GM12878 (cell line): ENCODE results near the gene MAST4. TPM values are rescaled to one million over a fixed set of nuclear protein-coding genes. Genes with fewer than 3 reads are reported as not detected.

Experiments used
- ATAC-seq: fragments of 200-7000 bp; cut with Tn5 transposase; 3 replicates; pipeline ENCODE4 v1.9.1; 2020; ENCODE audit warnings: mild to moderate bottlenecking, moderate library complexity
- BruUV-seq: library from RNA; stranded (reverse); fragments of 400-500 nt; replicated peaks from 2 replicates; lab custom pipeline; 2021; lab: Mats Ljungman, UMichigan
- CTCF ChIA-PET: fragments of 300-600 bp; sonication (Branson Sonifier 250); formaldehyde crosslinking; extraction: SDS; loops from one replicate; lab custom pipeline; 2021; ENCODE audit warnings: inconsistent platforms; lab: Yijun Ruan, JAX
- POLR2A ChIA-PET: fragments of 350-600 bp; formaldehyde crosslinking; extraction: SDS; loops from one replicate; lab custom pipeline; 2021; ENCODE audit warnings: inconsistent platforms; lab: Charles Lee
- RAD21 ChIA-PET: fragments of 300-600 bp; sonication (Branson Sonifier 250); formaldehyde crosslinking; loops from one replicate; lab custom pipeline; 2023; ENCODE audit warnings: antibody characterized with exemption; ENCODE audit not compliant: unreplicated experiment; lab: Charles Lee
- SMC1A ChIA-PET: fragments of 300-600 bp; sonication (Branson Sonifier 250); formaldehyde crosslinking; loops from one replicate; lab custom pipeline; 2023; ENCODE audit not compliant: unreplicated experiment, uncharacterized antibody; lab: Charles Lee
- DNase-seq: peaks from one replicate; pipeline ENCODE4 v3.0.0-alpha.2; 2011; ENCODE audit warnings: low read depth, low spot score
- FAIRE-seq: peaks from 3 replicates; lab custom pipeline; 2011; peaks lifted over from hg19 to GRCh38; lab: Jason Lieb, UNC
- H2AFZ ChIP-seq: 2 replicates; pipeline ENCODE4 v1.6.0; 2011; ENCODE audit warnings: low read depth, low read length, control low read depth; ENCODE audit not compliant: control insufficient read depth
- H3K27ac ChIP-seq: 2 replicates; pipeline ENCODE4 v1.5.1; 2011; ENCODE audit warnings: control low read depth; ENCODE audit not compliant: control insufficient read depth, insufficient read depth
- H3K27me3 ChIP-seq, 2 experiments: replicated peaks in 1 of 2; 2 replicates each; pipeline versions ENCODE4 v1.6.0 to v1.6.1; 2011; ENCODE audit warnings: low read length in 1 of 2; ENCODE audit not compliant: control insufficient read depth in 2 of 2, insufficient read depth in 2 of 2
- H3K36me3 ChIP-seq, 2 experiments: 2 replicates each; pipeline ENCODE4 v1.5.1; 2011; ENCODE audit warnings: low read length in 1 of 2; ENCODE audit not compliant: control insufficient read depth in 2 of 2, insufficient read depth in 2 of 2
- H3K4me1 ChIP-seq: 2 replicates; pipeline ENCODE4 v1.6.1; 2011; ENCODE audit warnings: mild to moderate bottlenecking, low read length, moderate library complexity, mixed read lengths; ENCODE audit not compliant: control insufficient read depth, insufficient read depth
- H3K4me2 ChIP-seq: 2 replicates; pipeline ENCODE4 v1.6.0; 2011; ENCODE audit warnings: control low read depth; ENCODE audit not compliant: control insufficient read depth, insufficient read depth
- H3K4me3 ChIP-seq: fragments of 200-600 bp; sonication (generic); 2 replicates; pipeline ENCODE4 v1.5.1; 2016
- H3K79me2 ChIP-seq: 2 replicates; pipeline ENCODE4 v1.6.0; 2011; ENCODE audit warnings: low read length; ENCODE audit not compliant: control insufficient read depth, insufficient read depth
- H3K9ac ChIP-seq: 2 replicates; pipeline ENCODE4 v1.8.0; 2011; ENCODE audit warnings: low read length, control low read depth, mixed read lengths; ENCODE audit not compliant: control insufficient read depth, insufficient read depth
- H3K9me3 ChIP-seq: replicated peaks from 3 replicates; pipeline ENCODE4 v1.5.1; 2011; ENCODE audit warnings: mild to moderate bottlenecking, low read length; ENCODE audit not compliant: control insufficient read depth, insufficient read depth
- H4K20me1 ChIP-seq: 2 replicates; pipeline ENCODE4 v1.6.0; 2011; ENCODE audit not compliant: control insufficient read depth, insufficient read depth
- CHD2 ChIP-seq: IDR thresholded peaks from 2 replicates; pipeline ENCODE4 v1.6.1; 2011; ENCODE audit warnings: low read depth, low read length, improper control_type of control experiment, borderline replicate concordance
- EGR1 ChIP-seq, 2 experiments: IDR thresholded peaks; 1 replicate in 1 of 2; 2 replicates in 1 of 2; pipeline ENCODE4 v1.6.1; 2011 to 2012; ENCODE audit warnings: low read depth in 2 of 2, low read length in 2 of 2, borderline replicate concordance in 1 of 2, mild to moderate bottlenecking in 1 of 2, moderate library complexity in 1 of 2
- HDGF ChIP-seq: fragments of 450-650 bp; IDR thresholded peaks from 2 replicates; pipeline ENCODE4 v1.6.1; 2016; ENCODE audit warnings: antibody characterized with exemption
- IKZF2 ChIP-seq, 2 experiments: fragments of 450-650 bp; IDR thresholded peaks; 2 replicates each; pipeline ENCODE4 v1.6.1; 2017; ENCODE audit warnings: mild to moderate bottlenecking in 2 of 2, moderate library complexity in 2 of 2
- JUND ChIP-seq: IDR thresholded peaks from 2 replicates; pipeline ENCODE4 v1.6.1; 2012; ENCODE audit warnings: low read depth, mild to moderate bottlenecking, low read length, improper control_type of control experiment, moderate library complexity
- RAD51 ChIP-seq: fragments of 450-650 bp; IDR thresholded peaks from 2 replicates; pipeline ENCODE4 v1.6.1; 2016; ENCODE audit warnings: moderate library complexity, mild to moderate bottlenecking, inconsistent platforms
- RUNX3 ChIP-seq: IDR thresholded peaks from 2 replicates; pipeline ENCODE4 v1.6.1; 2012; ENCODE audit warnings: low read length, inconsistent platforms
- TCF12 ChIP-seq: IDR thresholded peaks from 2 replicates; pipeline ENCODE4 v1.6.1; 2011; ENCODE audit warnings: low read depth, mild to moderate bottlenecking, low read length
- TCF7 ChIP-seq: IDR thresholded peaks from 2 replicates; pipeline ENCODE4 v1.6.1; 2014; ENCODE audit warnings: antibody characterized with exemption, borderline replicate concordance
- YBX1 ChIP-seq: fragments of 450-650 bp; IDR thresholded peaks from 2 replicates; pipeline ENCODE4 v1.6.1; 2016; ENCODE audit warnings: antibody characterized with exemption
- ZNF24 ChIP-seq: fragments of 450-650 bp; IDR thresholded peaks from 2 replicates; pipeline ENCODE4 v1.6.1; 2017; ENCODE audit warnings: antibody characterized with exemption, mild to moderate bottlenecking
- WGBS: methylation state at CpG from one replicate; pipeline ENCODE4 v1.1.6; 2016; ENCODE audit warnings: low lambda C conversion rate; ENCODE audit not compliant: insufficient replicate concordance, insufficient coverage; ENCODE audit errors: missing lambda C conversion rate; 5-methylcytosine and 5-hydroxymethylcytosine counted together
- in situ Hi-C: fragments of 300-500 bp; cut with MboI; formaldehyde crosslinking; loops from 9 replicates; pipeline ENCODE4 v1.14.3; 2018; ENCODE audit warnings: mixed read lengths
- intact Hi-C: fragments of 100-400 bp; cut with micrococcal nuclease; formaldehyde crosslinking; loops from one replicate; pipeline ENCODE4 v1.14.2; 2022; ENCODE audit not compliant: unreplicated experiment
- polyA plus RNA-seq, 11 experiments: library from polyadenylated mRNA; depleted of rRNA in 4 of 11; unstranded in 6 of 11; stranded (reverse) in 5 of 11; fragments of >200 nt; fragmentation: Nextera tagmentation in 4 of 11; fragmentation: Illumina TruSeq in 1 of 11; extraction: Ambion mirVana in 4 of 11; extraction: Trizol in 1 of 11; gene quantifications; 1 replicate in 1 of 11; 2 replicates in 10 of 11; pipeline versions ENCODE4 v1.2.1 to v1.2.3, GENCODE V29; 2011 to 2016; ENCODE audit warnings: inconsistent platforms in 2 of 11, missing spikeins in 2 of 11, low read depth in 1 of 11
- total RNA-seq, 4 experiments: library from RNA; depleted of rRNA in 3 of 4; stranded (reverse); fragments of >200 nt in 3 of 4; fragmentation: Illumina TruSeq in 1 of 4; extraction: Trizol in 1 of 4; gene quantifications; 2 replicates each; pipeline versions ENCODE4 v1.2.1 to v1.2.3, GENCODE V29; 2013 to 2021
- TF ChIP-seq, protein P1 (sequence below): IDR thresholded peaks from 2 replicates; pipeline ENCODE4 v1.6.1; 2012; ENCODE audit warnings: low read depth, low read length, improper control_type of control experiment
- TF ChIP-seq, protein P2 (sequence below): fragments of 450-650 bp; IDR thresholded peaks from 2 replicates; pipeline ENCODE4 v1.6.1; 2017; ENCODE audit warnings: low read depth, mild to moderate bottlenecking, moderate library complexity
- TF ChIP-seq, protein P3 (sequence below): IDR thresholded peaks from 2 replicates; pipeline ENCODE4 v1.6.1; 2011; ENCODE audit warnings: mild to moderate bottlenecking, low read depth, low read length, moderate library complexity; ENCODE audit not compliant: insufficient replicate concordance

The MAST4 gene
- total and polyA plus RNA-seq, 10 of the 15 experiments (the other 5 are each of a cell fraction or from before 2014, with no cell fraction given): 0.02 to 1.6 (median 0.29) TPM; not detected in 1

DNA sequence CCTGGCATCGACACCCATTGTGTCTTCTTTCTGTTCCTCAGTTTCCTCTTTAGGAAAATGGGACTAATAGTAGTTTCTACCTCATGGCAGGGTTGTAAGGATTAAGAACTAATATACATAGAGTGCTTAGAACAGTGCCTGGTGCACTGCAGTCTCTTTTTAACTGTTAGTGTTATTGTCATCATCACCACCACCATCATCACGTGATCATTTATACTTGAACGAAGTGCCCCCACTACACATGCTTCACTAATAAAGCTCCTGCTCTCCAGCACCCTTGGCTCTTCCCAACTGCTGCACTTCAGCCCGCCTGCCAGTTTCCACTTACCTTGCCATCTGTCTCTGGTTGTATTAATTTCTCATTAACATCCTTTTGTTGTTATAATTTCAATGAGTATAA is 35.8 kb upstream of the MAST4 start:
- ChIA-PET CTCF (no interaction called here), SMC1A (interaction anchor here (0.7 kb wide), 1 partner anchor 35 kb away, joined by 4 read pairs; no protein-coding TSS in a partner anchor), POLR2A (no interaction called here), RAD21 (no interaction called here)
- H3K4me2 ChIP-seq: no peak overlapping the region
- H3K4me1 ChIP-seq: no peaks in the 10 kb centered on the region
- DNase-seq: no peak
- no peak overlapping the region for H3K9ac ChIP-seq
- in situ Hi-C loops (no loop called here), intact Hi-C loops (no loop called here)
- no peak overlapping the region for H3K27ac ChIP-seq
- no peaks in the 10 kb centered on the region for H3K36me3 ChIP-seq
- no peaks in the 10 kb centered on the region for H4K20me1 ChIP-seq
- no peak for ATAC-seq
- H3K27me3 ChIP-seq: no peaks in the 10 kb centered on the region; a peak in 1 of 4 replicates
- TF ChIP-seq TCF7 (no peak), JUND (no peak), ZNF24 (no peak), YBX1 (no peak), RAD51 (peak; percentile 20; the same call in 1 of the 2 replicates)
- TF ChIP-seq, protein P1, sequence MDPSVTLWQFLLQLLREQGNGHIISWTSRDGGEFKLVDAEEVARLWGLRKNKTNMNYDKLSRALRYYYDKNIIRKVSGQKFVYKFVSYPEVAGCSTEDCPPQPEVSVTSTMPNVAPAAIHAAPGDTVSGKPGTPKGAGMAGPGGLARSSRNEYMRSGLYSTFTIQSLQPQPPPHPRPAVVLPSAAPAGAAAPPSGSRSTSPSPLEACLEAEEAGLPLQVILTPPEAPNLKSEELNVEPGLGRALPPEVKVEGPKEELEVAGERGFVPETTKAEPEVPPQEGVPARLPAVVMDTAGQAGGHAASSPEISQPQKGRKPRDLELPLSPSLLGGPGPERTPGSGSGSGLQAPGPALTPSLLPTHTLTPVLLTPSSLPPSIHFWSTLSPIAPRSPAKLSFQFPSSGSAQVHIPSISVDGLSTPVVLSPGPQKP: no peak
- H2AFZ ChIP-seq: no peak overlapping the region
- FAIRE-seq: no peak
- H3K4me3 ChIP-seq: no peak overlapping the region
- WGBS: 30% methylated on average over 4 of the region's 4 CpGs
- BruUV-seq: no TSS peak
- H3K79me2 ChIP-seq: no peaks in the 10 kb centered on the region
- no peaks in the 10 kb centered on the region for H3K9me3 ChIP-seq

DNA sequence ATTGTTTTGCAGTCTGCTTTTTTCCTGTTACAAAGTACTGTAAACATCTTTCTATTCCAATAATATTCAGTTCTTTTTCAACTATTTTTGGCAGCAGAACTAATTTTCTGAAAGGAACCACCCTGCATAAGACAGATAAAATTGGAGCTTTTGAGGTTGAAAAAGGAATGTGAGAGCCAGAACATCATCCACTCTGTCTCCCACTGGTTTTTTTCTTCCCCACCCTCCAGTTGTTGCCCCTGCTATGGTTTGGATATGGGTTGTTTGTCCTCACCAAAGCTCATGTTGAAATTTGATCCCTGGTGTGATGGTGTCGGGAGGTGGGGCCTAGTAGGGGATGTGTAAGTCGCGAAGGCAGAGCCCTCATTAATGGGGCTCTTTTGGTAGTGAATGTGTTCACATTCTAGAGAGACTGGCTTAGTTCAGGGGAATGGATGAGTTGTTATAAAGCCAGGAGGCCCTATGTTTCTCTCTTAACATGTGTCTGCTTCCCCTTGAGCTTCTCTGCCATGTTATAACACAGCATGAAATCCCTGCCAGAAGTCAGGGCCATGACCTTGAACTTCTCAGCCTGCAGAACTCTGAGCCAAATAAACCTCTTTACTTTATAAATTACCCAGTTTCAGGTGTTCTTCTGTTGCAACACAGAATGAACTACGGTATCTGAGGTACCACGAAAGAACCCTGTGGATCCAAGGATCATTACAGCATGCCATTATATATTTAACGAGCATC is 34.8 kb upstream of the MAST4 start:
- Histone ChIP-seq H3K4me3 (no peak overlapping the region), H4K20me1 (no peaks in the 10 kb centered on the region), H3K4me2 (no peak overlapping the region), H3K9me3 (no peaks in the 10 kb centered on the region), H3K27me3 (no peaks in the 10 kb centered on the region; a peak in 1 of 4 replicates), H3K9ac (no peak overlapping the region), H3K36me3 (no peaks in the 10 kb centered on the region), H3K4me1 (no peaks in the 10 kb centered on the region), H3K27ac (no peak overlapping the region), H2AFZ (no peak overlapping the region), H3K79me2 (no peaks in the 10 kb centered on the region)
- ChIA-PET RAD21 (no interaction called here), CTCF (no interaction called here), SMC1A (interaction anchor here (1.7 kb wide), 1 partner anchor 9 kb away, joined by 5 read pairs; no protein-coding TSS in a partner anchor), POLR2A (no interaction called here)
- 49% methylated on average over 6 of the region's 6 CpGs for whole genome bisulfite sequencing
- DNase-seq (no peak), FAIRE-seq (no peak), ATAC-seq (no peak)
- intact Hi-C loops: no loop called here
- in situ Hi-C loops: no loop called here
- no TSS peak for BruUV-seq
- TF ChIP-seq, protein P2, sequence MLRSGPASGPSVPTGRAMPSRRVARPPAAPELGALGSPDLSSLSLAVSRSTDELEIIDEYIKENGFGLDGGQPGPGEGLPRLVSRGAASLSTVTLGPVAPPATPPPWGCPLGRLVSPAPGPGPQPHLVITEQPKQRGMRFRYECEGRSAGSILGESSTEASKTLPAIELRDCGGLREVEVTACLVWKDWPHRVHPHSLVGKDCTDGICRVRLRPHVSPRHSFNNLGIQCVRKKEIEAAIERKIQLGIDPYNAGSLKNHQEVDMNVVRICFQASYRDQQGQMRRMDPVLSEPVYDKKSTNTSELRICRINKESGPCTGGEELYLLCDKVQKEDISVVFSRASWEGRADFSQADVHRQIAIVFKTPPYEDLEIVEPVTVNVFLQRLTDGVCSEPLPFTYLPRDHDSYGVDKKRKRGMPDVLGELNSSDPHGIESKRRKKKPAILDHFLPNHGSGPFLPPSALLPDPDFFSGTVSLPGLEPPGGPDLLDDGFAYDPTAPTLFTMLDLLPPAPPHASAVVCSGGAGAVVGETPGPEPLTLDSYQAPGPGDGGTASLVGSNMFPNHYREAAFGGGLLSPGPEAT: no peak
- TF ChIP-seq RUNX3: no peak
- TF ChIP-seq TCF12: no peak
- TF ChIP-seq, protein P3, sequence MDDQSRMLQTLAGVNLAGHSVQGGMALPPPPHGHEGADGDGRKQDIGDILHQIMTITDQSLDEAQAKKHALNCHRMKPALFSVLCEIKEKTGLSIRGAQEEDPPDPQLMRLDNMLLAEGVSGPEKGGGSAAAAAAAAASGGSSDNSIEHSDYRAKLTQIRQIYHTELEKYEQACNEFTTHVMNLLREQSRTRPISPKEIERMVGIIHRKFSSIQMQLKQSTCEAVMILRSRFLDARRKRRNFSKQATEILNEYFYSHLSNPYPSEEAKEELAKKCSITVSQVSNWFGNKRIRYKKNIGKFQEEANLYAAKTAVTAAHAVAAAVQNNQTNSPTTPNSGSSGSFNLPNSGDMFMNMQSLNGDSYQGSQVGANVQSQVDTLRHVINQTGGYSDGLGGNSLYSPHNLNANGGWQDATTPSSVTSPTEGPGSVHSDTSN: no peak
- no peak for TF ChIP-seq IKZF2 (IDR thresholded peaks at IDR 0.05)
- TF ChIP-seq HDGF: no peak
- TF ChIP-seq CHD2: no peak
- no peak for TF ChIP-seq EGR1 (IDR thresholded peaks at IDR 0.05; ENCODE audit: borderline replicate concordance in 1 of 2, low read depth in 2 of 2, low read length in 2 of 2)
